Left lung (tissue), 10 donors: ENCODE data around the gene ARL6IP4. TPM values are rescaled to one million over a fixed set of nuclear protein-coding genes. Genes with fewer than 3 reads are reported as not detected.

ENCODE experiments used
- ATAC-seq: fragments of 200-7000 bp; cut with Tn5 transposase; one replicate; pipeline ENCODE4 v1.9.1; 2020; ENCODE audit warnings: moderate library complexity
- DNase-seq, 4 donors: peaks; one replicate each; pipeline ENCODE4 v3.0.0-alpha.2; 2013 to 2020
- H3K27ac ChIP-seq, 2 donors: fragments of 200-600 bp; sonication (generic) in 1 of 2; one replicate each; pipeline versions ENCODE4 v1.5.0 to v1.8.0; 2020 to 2021
- H3K27me3 ChIP-seq, 2 donors: fragments of 200-600 bp; sonication (generic) in 1 of 2; one replicate each; pipeline versions ENCODE4 v1.5.0 to v1.8.0; 2020 to 2021
- H3K36me3 ChIP-seq, 2 donors: fragments of 200-600 bp; sonication (generic) in 1 of 2; one replicate each; pipeline versions ENCODE4 v1.5.0 to v1.8.0; 2020 to 2021
- H3K4me1 ChIP-seq, 2 donors: fragments of 200-600 bp; one replicate each; pipeline ENCODE4 v1.8.0; 2021
- H3K4me3 ChIP-seq, 2 donors: fragments of 200-600 bp; sonication (generic) in 1 of 2; one replicate each; pipeline versions ENCODE4 v1.5.0 to v1.8.0; 2020 to 2021; ENCODE audit warnings: mild to moderate bottlenecking in 1 of 2
- H3K9me3 ChIP-seq, 2 donors: fragments of 200-600 bp; sonication (generic) in 1 of 2; one replicate each; pipeline versions ENCODE4 v1.5.0 to v1.8.0; 2020 to 2021
- CTCF ChIP-seq, 2 donors: fragments of 200-600 bp; sonication (generic) in 1 of 2; IDR thresholded peaks; one replicate each; pipeline versions ENCODE4 v1.5.0 to v1.8.0; 2021; ENCODE audit warnings: antibody characterized with exemption in 2 of 2
- intact Hi-C, 2 donors: fragments of 100-400 bp; cut with DNase I; formaldehyde crosslinking; loops; one replicate each; pipeline versions ENCODE4 v1.11.2 to v1.14.2; 2022
- polyA plus RNA-seq, 6 donors: library from polyadenylated mRNA; unstranded; fragments of 120-200 nt; gene quantifications; one replicate each; pipeline ENCODE4 v1.2.1, GENCODE V29; 2013; ENCODE audit not compliant: insufficient read length in 6 of 6
- total RNA-seq, 2 donors: library from RNA; stranded (reverse); fragmentation: NEBNext Ultra II Directional; extraction: Animal tissue kit (Norgen Biotek cat#: 25700); gene quantifications; one replicate each; pipeline ENCODE4 v1.2.1, GENCODE V29; 2021
- donor health status: DM: no; HTN: yes; CAD: no.
- donor health status: DM: no; HTN: no; CAD: no.

The ARL6IP4 gene
- total and polyA plus RNA-seq, 8 donors = 122 to 198 (median 158) TPM

- TF ChIP-seq CTCF (IDR thresholded peaks at IDR 0.05) = no peak
- H3K36me3 ChIP-seq = no peaks in the 10 kb centered on the region
- ATAC-seq = no peak
- no peaks in the 10 kb centered on the region for H3K9me3 ChIP-seq
- H3K27me3 ChIP-seq = no peaks in the 10 kb centered on the region
- intact Hi-C loops = no loop called here
- H3K27ac ChIP-seq = no peak overlapping the region
- H3K4me3 ChIP-seq = peak overlapping the region in 1 of 2 donors; percentile 45
- DNase-seq = no peak
- peaks cover 20 to 28% of the 10 kb centered on the region in 2 donors for H3K4me1 ChIP-seq
These were observed 13.5 kb upstream of the ARL6IP4 start for GRCh38 chr12:122966743-122967550.

- ATAC-seq = no peak
- H3K4me3 ChIP-seq = no peak overlapping the region
- TF ChIP-seq CTCF (IDR thresholded peaks at IDR 0.05) = no peak
- H3K27ac ChIP-seq = no peak overlapping the region
- intact Hi-C loops = no loop called here
- no peaks in the 10 kb centered on the region for H3K36me3 ChIP-seq
- H3K4me1 ChIP-seq = peaks cover 18 to 23% of the 10 kb centered on the region in 2 donors
- DNase-seq = no peak
- no peaks in the 10 kb centered on the region for H3K27me3 ChIP-seq
- no peaks in the 10 kb centered on the region for H3K9me3 ChIP-seq
These were observed 12.4 kb upstream of the ARL6IP4 start for GRCh38 chr12:122968104-122968503.

GRCh38 chr12:122969676-122970075 is 10.8 kb upstream of the ARL6IP4 start:
- no peak for TF ChIP-seq CTCF (IDR thresholded peaks at IDR 0.05)
- H3K27me3 ChIP-seq = no peaks in the 10 kb centered on the region
- no peaks in the 10 kb centered on the region for H3K9me3 ChIP-seq
- DNase-seq = peak in 1 of 4 donors; percentile 60
- no peak overlapping the region for H3K27ac ChIP-seq
- intact Hi-C loops = no loop called here
- H3K36me3 ChIP-seq = no peaks in the 10 kb centered on the region
- H3K4me1 ChIP-seq = peaks cover 8 to 20% of the 10 kb centered on the region in 2 donors
- no peak for ATAC-seq
- H3K4me3 ChIP-seq = no peak overlapping the region

- peak overlapping the region; percentile 98 to 99 for H3K27ac ChIP-seq
- H3K36me3 ChIP-seq = peaks cover 0 to 17% of the 10 kb centered on the region in 2 donors
- TF ChIP-seq CTCF (IDR thresholded peaks at IDR 0.05) = no peak
- H3K4me1 ChIP-seq = peaks cover 13 to 39% of the 10 kb centered on the region in 2 donors
- no peaks in the 10 kb centered on the region for H3K9me3 ChIP-seq
- no peaks in the 10 kb centered on the region for H3K27me3 ChIP-seq
- peak; percentile 97 to 98 (median 98) for DNase-seq
- peak overlapping the region; percentile 94 for H3K4me3 ChIP-seq
- intact Hi-C loops = no loop called here
- ATAC-seq = peak; percentile 95
These were observed 6.1 kb upstream of the ARL6IP4 start for GRCh38 chr12:122974274-122974891.
